GM23248 (cell line): ENCODE data around the gene PTGES. TPM values are rescaled to one million over a fixed set of nuclear protein-coding genes. Genes with fewer than 3 reads are reported as not detected.

ENCODE experiments used
- DNase-seq: peaks from one replicate; pipeline ENCODE4 v3.0.0-alpha.2; 2015
- H2AFZ ChIP-seq: fragments of 200-600 bp; sonication (generic); 2 replicates; pipeline ENCODE4 v1.6.1; 2016; ENCODE audit warnings: antibody characterized with exemption
- H3F3A ChIP-seq: fragments of 200-600 bp; sonication (generic); 2 replicates; pipeline ENCODE4 v1.6.1; 2016; ENCODE audit warnings: mild to moderate bottlenecking, antibody characterized with exemption, mixed run types; ENCODE audit not compliant: insufficient read depth
- H3K27ac ChIP-seq: fragments of 200-600 bp; sonication (generic); 2 replicates; pipeline ENCODE4 v1.5.1; 2016; ENCODE audit warnings: mild to moderate bottlenecking
- H3K27me3 ChIP-seq: fragments of 200-600 bp; sonication (generic); replicated peaks from 2 replicates; pipeline ENCODE4 v1.6.1; 2016; ENCODE audit warnings: mild to moderate bottlenecking; ENCODE audit not compliant: insufficient read depth
- H3K36me3 ChIP-seq: fragments of 200-600 bp; sonication (generic); 2 replicates; pipeline ENCODE4 v1.6.1; 2016; ENCODE audit warnings: low read depth, mild to moderate bottlenecking
- H3K4me1 ChIP-seq: fragments of 200-600 bp; sonication (generic); 2 replicates; pipeline ENCODE4 v1.6.1; 2016; ENCODE audit warnings: mild to moderate bottlenecking; ENCODE audit not compliant: insufficient read depth
- H3K4me2 ChIP-seq: fragments of 200-600 bp; sonication (generic); one replicate; pipeline ENCODE4 v1.6.1; 2016; ENCODE audit warnings: mild to moderate bottlenecking; ENCODE audit not compliant: unreplicated experiment
- H3K4me3 ChIP-seq: fragments of 200-600 bp; sonication (generic); 2 replicates; pipeline ENCODE4 v1.5.1; 2016; ENCODE audit warnings: mild to moderate bottlenecking
- H3K79me2 ChIP-seq: fragments of 200-600 bp; sonication (generic); 2 replicates; pipeline ENCODE4 v1.6.1; 2016; ENCODE audit warnings: mild to moderate bottlenecking; ENCODE audit not compliant: insufficient read depth
- H3K9ac ChIP-seq: fragments of 200-600 bp; sonication (generic); 2 replicates; pipeline ENCODE4 v1.6.1; 2016; ENCODE audit warnings: mild to moderate bottlenecking
- H3K9me2 ChIP-seq: fragments of 200-600 bp; sonication (generic); 2 replicates; pipeline ENCODE4 v1.6.1; 2016; ENCODE audit warnings: mixed run types, mild to moderate bottlenecking, moderate library complexity; ENCODE audit not compliant: insufficient read depth
- H3K9me3 ChIP-seq: fragments of 200-600 bp; sonication (generic); one replicate; pipeline ENCODE4 v1.6.1; 2017; ENCODE audit warnings: low read depth
- H4K20me1 ChIP-seq: fragments of 200-600 bp; sonication (generic); 2 replicates; pipeline ENCODE4 v1.6.0; 2016; ENCODE audit not compliant: insufficient read depth
- EZH2 ChIP-seq: fragments of 200-600 bp; sonication (generic); IDR thresholded peaks from 2 replicates; pipeline ENCODE4 v1.6.1; 2018; ENCODE audit warnings: antibody characterized with exemption, mild to moderate bottlenecking; ENCODE audit not compliant: insufficient read depth, poor library complexity, severe bottlenecking
- EZH2phosphoT487 ChIP-seq: fragments of 200-600 bp; sonication (generic); IDR thresholded peaks from 2 replicates; pipeline ENCODE4 v1.6.1; 2018; ENCODE audit warnings: antibody characterized with exemption, moderate library complexity, mild to moderate bottlenecking, low read depth; ENCODE audit not compliant: insufficient read depth
- WGBS, 2 experiments: methylation state at CpG; one replicate each; pipeline ENCODE4 v1.1.6; 2015 to 2017; ENCODE audit warnings: low lambda C conversion rate in 2 of 2, low coverage in 1 of 2; ENCODE audit errors: missing lambda C conversion rate in 2 of 2; 5-methylcytosine and 5-hydroxymethylcytosine counted together
- in situ Hi-C: fragments of 300-500 bp; cut with MboI; formaldehyde crosslinking; loops from 2 replicates; pipeline ENCODE4 v1.15.0; 2020
- polyA plus RNA-seq: library from polyadenylated mRNA; unstranded; fragments of >200 nt; fragmentation: Nextera tagmentation; extraction: Ambion mirVana; gene quantifications from 2 replicates; pipeline ENCODE4 v1.2.1, GENCODE V29; 2016
- total RNA-seq: library from RNA; depleted of rRNA; stranded (reverse); fragments of >200 nt; shearing (Covaris generic); gene quantifications from 2 replicates; pipeline ENCODE4 v1.2.3, GENCODE V29; 2014

Gene PTGES
- total and polyA plus RNA-seq, 2 experiments from 2014 or later = 12.6 to 22.0 TPM

DNA sequence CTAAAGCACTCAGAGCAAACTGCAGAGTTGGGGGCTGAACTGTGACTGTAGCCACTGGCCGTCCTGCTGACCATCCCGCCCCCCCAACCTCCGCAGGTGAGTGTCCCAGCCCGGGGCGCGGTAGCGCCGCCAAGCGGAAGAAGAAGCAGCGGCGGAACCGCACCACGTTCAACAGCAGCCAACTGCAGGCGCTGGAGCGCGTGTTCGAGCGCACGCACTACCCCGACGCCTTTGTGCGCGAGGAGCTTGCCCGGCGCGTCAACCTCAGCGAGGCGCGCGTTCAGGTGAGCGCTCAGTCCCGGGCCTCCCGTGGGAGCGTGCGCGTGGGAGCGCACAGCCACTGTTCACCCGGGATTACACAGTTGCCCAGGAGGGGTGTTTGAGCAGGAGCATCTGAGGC is 33.7 kb downstream of the PTGES start:
- H3K27ac ChIP-seq = no peak overlapping the region
- no peak overlapping the region for H3K9ac ChIP-seq
- H2AFZ ChIP-seq = no peak overlapping the region
- peaks cover 28% of the 10 kb centered on the region for H3F3A ChIP-seq
- no peaks in the 10 kb centered on the region for H3K9me2 ChIP-seq
- no peaks in the 10 kb centered on the region for H3K27me3 ChIP-seq
- no peak for DNase-seq
- H3K36me3 ChIP-seq = peaks cover 12% of the 10 kb centered on the region; the same call in 1 of the 2 replicates
- no peaks in the 10 kb centered on the region for H4K20me1 ChIP-seq
- in situ Hi-C loops = no loop called here
- H3K9me3 ChIP-seq = no peaks in the 10 kb centered on the region
- no peak for TF ChIP-seq EZH2phosphoT487
- TF ChIP-seq EZH2 = no peak
- H3K79me2 ChIP-seq = peaks cover 77% of the 10 kb centered on the region
- H3K4me2 ChIP-seq = no peak overlapping the region
- H3K4me1 ChIP-seq = peaks cover 26% of the 10 kb centered on the region
- no peak overlapping the region for H3K4me3 ChIP-seq
- WGBS, 2 experiments = 93% methylated on average over 32 to 38 of the region's 38 CpGs

DNA sequence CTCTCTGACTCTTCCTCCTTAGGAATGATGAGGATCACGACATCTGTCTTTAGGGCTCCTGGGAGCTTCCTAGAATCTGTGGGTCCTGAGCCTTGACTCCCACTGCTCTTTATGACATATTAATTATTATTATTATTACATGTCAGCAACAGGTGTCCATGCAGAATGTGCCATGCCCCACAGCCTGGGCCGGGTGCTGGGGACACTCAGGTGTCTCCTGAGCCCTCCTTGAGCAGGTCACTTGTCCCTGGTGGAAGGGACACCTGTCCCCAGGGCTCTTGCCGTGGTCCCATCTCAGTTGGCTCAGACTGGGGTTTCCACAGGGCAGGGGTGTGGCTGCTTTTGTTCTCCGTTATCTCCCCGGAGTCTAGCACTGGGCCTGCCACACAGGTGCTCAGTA is 34.2 kb downstream of the PTGES start:
- TF ChIP-seq EZH2 (no peak), EZH2phosphoT487 (no peak)
- no peak for DNase-seq
- WGBS, 2 experiments = 89% methylated on average over 5 of the region's 5 CpGs

GRCh38 chr9:129717991-129718390 is 34.9 kb downstream of the PTGES start:
- Histone ChIP-seq H3K36me3 (peaks cover 12% of the 10 kb centered on the region; the same call in 1 of the 2 replicates), H2AFZ (no peak overlapping the region), H3K79me2 (peaks cover 77% of the 10 kb centered on the region), H3K27me3 (no peaks in the 10 kb centered on the region), H4K20me1 (no peaks in the 10 kb centered on the region), H3K4me1 (peaks cover 37% of the 10 kb centered on the region), H3K9ac (no peak overlapping the region), H3K9me2 (no peaks in the 10 kb centered on the region), H3K9me3 (no peaks in the 10 kb centered on the region), H3F3A (peaks cover 31% of the 10 kb centered on the region), H3K4me3 (no peak overlapping the region), H3K27ac (0 out of 2 replicates have a peak overlapping the region, but pooled peaks have one; percentile 10), H3K4me2 (no peak overlapping the region)
- 78 to 92% methylated on average over 5 of the region's 5 CpGs for WGBS, 2 experiments
- no peak for DNase-seq
- TF ChIP-seq EZH2 (no peak), EZH2phosphoT487 (no peak)
- in situ Hi-C loops = no loop called here

More for the DNA sequence above, 34.2 kb downstream of the PTGES start:
- Histone ChIP-seq H3K4me2 (no peak overlapping the region), H3K36me3 (peaks cover 12% of the 10 kb centered on the region; the same call in 1 of the 2 replicates), H3K27ac (0 out of 2 replicates have a peak overlapping the region, but pooled peaks have one; percentile 10), H3K4me3 (no peak overlapping the region), H3K27me3 (no peaks in the 10 kb centered on the region), H3K9me2 (no peaks in the 10 kb centered on the region), H3K9ac (no peak overlapping the region), H4K20me1 (no peaks in the 10 kb centered on the region), H3K79me2 (peaks cover 77% of the 10 kb centered on the region), H2AFZ (no peak overlapping the region), H3K9me3 (no peaks in the 10 kb centered on the region), H3K4me1 (peaks cover 30% of the 10 kb centered on the region), H3F3A (peaks cover 29% of the 10 kb centered on the region)
- in situ Hi-C loops = no loop called here

DNA sequence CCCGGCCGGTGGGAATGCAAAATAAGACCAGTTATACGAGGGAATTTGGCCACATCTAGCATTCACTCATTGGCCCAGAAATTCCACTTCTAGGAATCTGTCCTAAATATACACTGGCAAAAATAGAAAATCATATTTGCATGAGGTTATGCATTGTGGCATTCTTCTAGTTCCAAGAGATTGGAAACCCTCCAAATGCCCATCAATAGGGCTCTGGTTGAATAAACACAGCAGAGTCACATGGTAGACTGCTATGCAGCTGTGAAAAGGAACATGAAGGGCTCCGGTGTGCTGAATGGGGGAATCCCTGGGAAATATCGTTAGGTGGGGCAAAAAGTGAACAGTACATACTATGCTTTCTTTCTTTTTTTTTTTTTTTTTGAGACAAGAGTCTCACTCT is 36.8 kb downstream of the PTGES start:
- H3K4me1 ChIP-seq = peaks cover 54% of the 10 kb centered on the region
- H3K79me2 ChIP-seq = peaks cover 70% of the 10 kb centered on the region
- H4K20me1 ChIP-seq = no peaks in the 10 kb centered on the region
- no peaks in the 10 kb centered on the region for H3K9me2 ChIP-seq
- no peak overlapping the region for H2AFZ ChIP-seq
- H3K9ac ChIP-seq = peak overlapping the region; percentile 91
- H3K27ac ChIP-seq = peak overlapping the region; percentile 99
- no peaks in the 10 kb centered on the region for H3K9me3 ChIP-seq
- DNase-seq = peak; percentile 45
- WGBS, 2 experiments = 26 to 33% methylated on average over 5 of the region's 5 CpGs
- no peak for TF ChIP-seq EZH2phosphoT487
- TF ChIP-seq EZH2 = no peak
- no peak overlapping the region for H3K4me3 ChIP-seq
- no peaks in the 10 kb centered on the region for H3K27me3 ChIP-seq
- in situ Hi-C loops = no loop called here
- H3F3A ChIP-seq = peaks cover 45% of the 10 kb centered on the region
- no peak overlapping the region for H3K4me2 ChIP-seq
- H3K36me3 ChIP-seq = peaks cover 9% of the 10 kb centered on the region; the same call in 1 of the 2 replicates
